ENCODE results near the gene CD40LG. TPM values are rescaled to one million over a fixed set of nuclear protein-coding genes. Genes with fewer than 3 reads are reported as not detected.

Gene CD40LG
- total and polyA plus RNA-seq, 7 donors: 0.27 to 2.6 (median 0.34) TPM; not detected in 3

GRCh38 chrX:136692271-136692670, 44.3 kb downstream of the CD40LG start:
- H3K9me3 ChIP-seq: no peaks in the 10 kb centered on the region
- no peaks in the 10 kb centered on the region for H3K4me1 ChIP-seq
- intact Hi-C loops (cut with DNase I): loop anchor here (10.0 kb wide), 1 partner anchor 667 kb away; no protein-coding TSS in a partner anchor
- no peak overlapping the region for H3K27ac ChIP-seq
- DNase-seq: no peak
- 91 to 100% methylated on average over 4 of the region's 4 CpGs for WGBS, 2 donors
- no peaks in the 10 kb centered on the region for H3K27me3 ChIP-seq
- no peaks in the 10 kb centered on the region for H3K36me3 ChIP-seq
- TF ChIP-seq POLR2A (IDR thresholded peaks at IDR 0.05) (no peak), EP300 (IDR thresholded peaks at IDR 0.05) (no peak), CTCF (IDR thresholded peaks at IDR 0.05) (no peak), POLR2AphosphoS5 (IDR thresholded peaks at IDR 0.05) (no peak)
- H3K4me3 ChIP-seq: no peak overlapping the region

- WGBS, 2 donors: 49 to 53% methylated on average over 8 of the region's 8 CpGs
Observed at GRCh38 chrX:136694431-136695087, 46.6 kb downstream of the CD40LG start.

GRCh38 chrX:136697156-136697555, 49.2 kb downstream of the CD40LG start:
- TF ChIP-seq POLR2AphosphoS5 (IDR thresholded peaks at IDR 0.05) (no peak), POLR2A (IDR thresholded peaks at IDR 0.05) (no peak), CTCF (IDR thresholded peaks at IDR 0.05) (no peak)
- intact Hi-C loops (cut with DNase I): loop anchor here (10.0 kb wide), 1 partner anchor 672 kb away; no protein-coding TSS in a partner anchor
- Histone ChIP-seq H3K27me3 (no peaks in the 10 kb centered on the region), H3K4me1 (no peaks in the 10 kb centered on the region), H3K36me3 (no peaks in the 10 kb centered on the region), H3K9me3 (no peaks in the 10 kb centered on the region), H3K27ac (no peak overlapping the region), H3K4me3 (no peak overlapping the region)
- no peak for DNase-seq
- WGBS, 2 donors: 66 to 91% methylated on average over 1 of the region's 1 CpG

More at GRCh38 chrX:136694431-136695087, 46.6 kb downstream of the CD40LG start:
- H3K36me3 ChIP-seq: no peaks in the 10 kb centered on the region
- H3K4me3 ChIP-seq: no peak overlapping the region
- H3K4me1 ChIP-seq: no peaks in the 10 kb centered on the region
- no peaks in the 10 kb centered on the region for H3K27me3 ChIP-seq
- intact Hi-C loops (cut with DNase I): loop anchor here (10.0 kb wide), 1 partner anchor 670 kb away; no protein-coding TSS in a partner anchor
- no peak for DNase-seq
- H3K27ac ChIP-seq: no peak overlapping the region
- H3K9me3 ChIP-seq: no peaks in the 10 kb centered on the region
- TF ChIP-seq CTCF (IDR thresholded peaks at IDR 0.05): peak; percentile 12 to 37 (median 30)
- no peak for TF ChIP-seq POLR2AphosphoS5 (IDR thresholded peaks at IDR 0.05)

GRCh38 chrX:136708348-136708747, 60.4 kb downstream of the CD40LG start:
- peaks cover 0 to 4% (median 0%) of the 10 kb centered on the region in 4 donors for H3K36me3 ChIP-seq
- 49 to 88% methylated on average over 1 of the region's 1 CpG for WGBS, 2 donors
- no peaks in the 10 kb centered on the region for H3K9me3 ChIP-seq
- H3K27me3 ChIP-seq: no peaks in the 10 kb centered on the region
- H3K4me1 ChIP-seq: no peaks in the 10 kb centered on the region
- H3K27ac ChIP-seq: no peak overlapping the region
- no peak for DNase-seq
- no peak overlapping the region for H3K4me3 ChIP-seq
- intact Hi-C loops (cut with DNase I): no loop called here
- no peak for TF ChIP-seq CTCF (IDR thresholded peaks at IDR 0.05)
- no peak for TF ChIP-seq POLR2A (IDR thresholded peaks at IDR 0.05)
- no peak for TF ChIP-seq POLR2AphosphoS5 (IDR thresholded peaks at IDR 0.05)
- TF ChIP-seq EP300 (IDR thresholded peaks at IDR 0.05): no peak

Other genes with a start within 250 kb of the CD40LG start
- not detected for gene BRS3, start 160.2 kb upstream of the CD40LG start, total RNA-seq
- not detected for gene BRS3, start 160.2 kb upstream of the CD40LG start, polyA plus RNA-seq
- gene HTATSF1, start 150.6 kb upstream of the CD40LG start, total RNA-seq: 10 to 100 TPM; 47.1 to 62.4 (median 55.0) TPM
- gene HTATSF1, start 150.6 kb upstream of the CD40LG start, polyA plus RNA-seq: 10 to 100 TPM; 35.7 to 44.4 (median 37.2) TPM
- not detected for gene VGLL1, start 115.9 kb upstream of the CD40LG start, total RNA-seq
- not detected for gene VGLL1, start 115.9 kb upstream of the CD40LG start, polyA plus RNA-seq
- gene ARHGEF6, start 132.8 kb downstream of the CD40LG start, total RNA-seq: 10 to 100 TPM; 16.1 to 26.3 (median 20.1) TPM
- gene ARHGEF6, start 132.8 kb downstream of the CD40LG start, polyA plus RNA-seq: 10 to 100 TPM in 1 of 3 donors, 1 to 10 TPM in 2; 2.1 to 13.0 (median 3.6) TPM
- gene RBMX, start 232.6 kb downstream of the CD40LG start, total RNA-seq: 100 to 1,000 TPM; 173 to 334 (median 243) TPM
- 100 to 1,000 TPM in 1 of 3 donors, 10 to 100 TPM in 2; 58.7 to 115 (median 88.9) TPM for gene RBMX, start 232.6 kb downstream of the CD40LG start, polyA plus RNA-seq

Data from sigmoid colon (tissue), 7 donors.